BJ (cell line): ENCODE results near the gene DAPK3. TPM values are rescaled to one million over a fixed set of nuclear protein-coding genes. Genes with fewer than 3 reads are reported as not detected.

Experiments
- CTCF ChIA-PET: fragments of 350-600 bp; formaldehyde crosslinking; extraction: SDS; loops from one replicate; lab custom pipeline; 2021; ENCODE audit warnings: antibody characterized with exemption, inconsistent platforms; lab: Yijun Ruan, JAX
- POLR2A ChIA-PET: fragments of 300-600 bp; sonication (Branson Sonifier 250); formaldehyde crosslinking; extraction: SDS; loops from one replicate; lab custom pipeline; 2021; ENCODE audit warnings: antibody characterized with exemption; lab: Charles Lee
- DNase-seq: peaks from one replicate; pipeline ENCODE4 v3.0.0-alpha.2; 2011; ENCODE audit warnings: low read depth
- H3K27me3 ChIP-seq: 2 replicates; pipeline ENCODE4 v1.6.0; 2011; ENCODE audit warnings: low read length; ENCODE audit not compliant: control insufficient read depth, insufficient read depth
- H3K36me3 ChIP-seq: 2 replicates; pipeline ENCODE4 v1.5.1; 2011; ENCODE audit warnings: low read length; ENCODE audit not compliant: control insufficient read depth, insufficient read depth
- H3K4me3 ChIP-seq: 2 replicates; pipeline ENCODE4 v1.5.1; 2011; ENCODE audit warnings: low read depth, mild to moderate bottlenecking, control low read depth, low read length
- CTCF ChIP-seq: IDR thresholded peaks from 2 replicates; pipeline ENCODE4 v1.5.1; 2011; ENCODE audit warnings: low read depth, mild to moderate bottlenecking, control low read depth, inconsistent platforms, low read length, moderate library complexity; ENCODE audit not compliant: insufficient read depth
- polyA plus RNA-seq: library from polyadenylated mRNA; depleted of rRNA; stranded (reverse); fragments of >200 nt; gene quantifications from 2 replicates; pipeline ENCODE4 v1.2.3, GENCODE V29; 2011

Gene DAPK3
- polyA plus RNA-seq, 1 experiment: 178 TPM

GRCh38 chr19:3964256-3965194, 6.4 kb downstream of the DAPK3 start:
- no peaks in the 10 kb centered on the region for H3K27me3 ChIP-seq
- H3K36me3 ChIP-seq: peaks cover 59% of the 10 kb centered on the region
- no peak for TF ChIP-seq CTCF
- DNase-seq: no peak
- no peak overlapping the region for H3K4me3 ChIP-seq
- POLR2A ChIA-PET: no interaction called here
- CTCF ChIA-PET: interaction anchor here (0.9 kb wide), 1 partner anchor 15 kb away, joined by 3 read pairs; no protein-coding TSS in a partner anchor

- ChIA-PET POLR2A (no interaction called here), CTCF (interaction anchor here (1.1 kb wide), 1 partner anchor 142 kb away, joined by 3 read pairs; no protein-coding TSS in a partner anchor)
- no peak for TF ChIP-seq CTCF
- Histone ChIP-seq H3K4me3 (no peak overlapping the region), H3K27me3 (no peaks in the 10 kb centered on the region), H3K36me3 (peaks cover 64% of the 10 kb centered on the region)
- no peak for DNase-seq
Observed at GRCh38 chr19:3963458-3964255, 7.2 kb downstream of the DAPK3 start.

GRCh38 chr19:3961007-3961406, 9.9 kb downstream of the DAPK3 start:
- no peak for DNase-seq
- ChIA-PET POLR2A (no interaction called here), CTCF (no interaction called here)
- no peak overlapping the region for H3K4me3 ChIP-seq
- H3K27me3 ChIP-seq: no peaks in the 10 kb centered on the region
- no peak for TF ChIP-seq CTCF
- peaks cover 58% of the 10 kb centered on the region for H3K36me3 ChIP-seq

- H3K27me3 ChIP-seq: no peaks in the 10 kb centered on the region
- TF ChIP-seq CTCF: no peak
- ChIA-PET POLR2A (no interaction called here), CTCF (no interaction called here)
- DNase-seq: no peak
- H3K36me3 ChIP-seq: peaks cover 53% of the 10 kb centered on the region
- H3K4me3 ChIP-seq: no peak overlapping the region
Observed at GRCh38 chr19:3959766-3960131, 11.2 kb downstream of the DAPK3 start.
